ENCODE data around the gene FBN2.
"Not testable (repeated sequence)": the region's sequence is repeated elsewhere in the genome, so short reads cannot be mapped to it uniquely, and the experiment has no call there.

The FBN2 gene

DNA sequence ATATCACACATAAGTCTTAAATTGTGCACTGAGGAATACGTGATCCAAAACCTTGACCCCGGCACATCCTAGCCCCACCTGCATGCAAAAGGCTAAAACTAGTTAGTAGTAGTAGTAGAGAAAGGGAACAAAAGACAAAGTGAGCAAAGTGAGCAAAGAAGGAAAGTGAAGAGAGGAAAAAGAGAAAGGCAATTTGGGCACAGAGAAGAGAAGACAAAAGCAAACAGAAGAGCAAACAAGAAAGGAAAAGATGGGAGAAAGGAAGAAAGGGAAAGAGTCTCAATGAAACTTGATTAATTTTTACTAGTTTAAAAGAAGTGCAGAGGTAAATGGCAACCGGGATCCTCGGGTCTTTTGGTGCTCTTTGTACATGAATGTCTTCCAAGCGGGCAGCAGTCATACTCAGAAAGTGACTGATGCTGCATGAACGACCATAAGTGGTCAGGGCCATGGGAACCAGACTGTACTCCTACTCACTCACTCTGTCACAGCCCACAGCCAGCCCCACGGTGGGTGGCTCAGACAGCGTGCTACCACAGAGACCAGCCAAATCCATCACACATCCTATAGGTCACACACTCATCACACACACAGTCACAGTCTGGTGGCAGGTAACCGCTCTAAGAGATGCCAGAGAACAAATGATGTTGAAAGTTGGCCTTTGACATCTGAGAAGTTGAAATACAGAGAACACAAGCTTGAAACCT, 203.9 kb downstream of the FBN2 start:
- Histone ChIP-seq H3K27ac (ENCODE audit: low read length) (no peak overlapping the region), H3K36me3 (ENCODE audit: control insufficient read depth, insufficient read depth, low read length) (no peaks in the 10 kb centered on the region), H3K9me3 (ENCODE audit: control insufficient read depth, insufficient read depth, low read length) (no peaks in the 10 kb centered on the region), H3K4me1 (ENCODE audit: control insufficient read depth, insufficient read depth, low read length) (no peaks in the 10 kb centered on the region), H3K27me3 (ENCODE audit: control insufficient read depth, insufficient read depth, low read length) (no peaks in the 10 kb centered on the region), H3K4me3 (ENCODE audit: low read length) (no peak overlapping the region)
- DNase-seq (ENCODE audit: low read depth, low spot score) = no peak
- WGBS (ENCODE audit: insufficient coverage, insufficient read length) = no CpG with 5 or more reads among the region's 9 CpGs

DNA sequence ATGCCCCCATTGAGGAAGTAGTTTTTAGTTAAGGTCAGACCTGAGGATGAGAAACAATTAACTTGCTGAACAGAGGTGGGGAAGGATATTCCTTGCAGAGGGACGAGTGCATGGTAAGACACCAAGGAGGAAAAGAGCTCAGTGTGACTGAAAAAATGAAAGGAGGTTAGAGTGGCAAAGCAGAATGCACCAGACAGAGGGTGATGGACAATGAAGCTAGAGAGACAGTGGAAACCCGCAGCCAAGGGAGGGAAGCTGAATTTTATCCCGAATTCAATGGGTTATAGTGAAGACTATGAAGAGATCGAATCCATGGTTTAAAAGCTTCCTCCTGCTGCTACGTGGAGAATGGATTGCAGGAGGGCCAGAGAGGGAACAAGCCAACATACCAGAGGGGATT, 206.8 kb downstream of the FBN2 start:
- Histone ChIP-seq H3K9me3 (ENCODE audit: control insufficient read depth, insufficient read depth, low read length) (no peaks in the 10 kb centered on the region), H3K36me3 (ENCODE audit: control insufficient read depth, insufficient read depth, low read length) (no peaks in the 10 kb centered on the region), H3K4me3 (ENCODE audit: low read length) (no peak overlapping the region), H3K27me3 (ENCODE audit: control insufficient read depth, insufficient read depth, low read length) (no peaks in the 10 kb centered on the region), H3K4me1 (ENCODE audit: control insufficient read depth, insufficient read depth, low read length) (no peaks in the 10 kb centered on the region), H3K27ac (ENCODE audit: low read length) (no peak overlapping the region)
- WGBS (ENCODE audit: insufficient coverage, insufficient read length) = no CpG with 5 or more reads among the region's 5 CpGs
- DNase-seq (ENCODE audit: low read depth, low spot score) = no peak

DNA sequence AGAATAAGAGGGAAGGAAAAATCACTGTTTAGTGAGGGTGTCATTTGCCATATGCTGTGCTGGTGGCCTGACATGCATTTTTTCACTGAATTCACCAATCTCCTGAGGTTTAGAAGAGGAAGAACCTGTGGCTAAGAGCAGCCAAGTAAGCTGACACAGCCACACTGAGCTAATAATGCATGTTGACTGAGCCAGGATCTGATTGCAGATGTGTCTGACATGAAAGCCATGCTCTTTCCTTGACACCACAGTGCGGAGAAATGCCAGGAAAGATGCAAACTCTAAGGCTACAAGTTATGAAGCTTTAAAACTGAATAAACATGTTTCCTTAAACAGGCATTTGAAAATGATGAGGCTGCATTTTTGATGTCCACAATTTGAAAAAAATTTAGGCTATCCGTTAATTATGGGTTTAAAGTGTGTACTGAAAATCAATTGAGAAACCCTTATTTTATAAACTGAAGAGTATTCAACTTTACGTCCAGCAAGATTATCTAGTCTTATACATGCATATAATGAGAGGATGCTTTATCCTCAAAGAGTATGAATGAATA, 208.6 kb downstream of the FBN2 start:
- no CpG with 5 or more reads among the region's 3 CpGs for WGBS (ENCODE audit: insufficient coverage, insufficient read length)
- no peak for DNase-seq (ENCODE audit: low read depth, low spot score)
- no peaks in the 10 kb centered on the region for H3K4me1 ChIP-seq (ENCODE audit: control insufficient read depth, insufficient read depth, low read length)

DNA sequence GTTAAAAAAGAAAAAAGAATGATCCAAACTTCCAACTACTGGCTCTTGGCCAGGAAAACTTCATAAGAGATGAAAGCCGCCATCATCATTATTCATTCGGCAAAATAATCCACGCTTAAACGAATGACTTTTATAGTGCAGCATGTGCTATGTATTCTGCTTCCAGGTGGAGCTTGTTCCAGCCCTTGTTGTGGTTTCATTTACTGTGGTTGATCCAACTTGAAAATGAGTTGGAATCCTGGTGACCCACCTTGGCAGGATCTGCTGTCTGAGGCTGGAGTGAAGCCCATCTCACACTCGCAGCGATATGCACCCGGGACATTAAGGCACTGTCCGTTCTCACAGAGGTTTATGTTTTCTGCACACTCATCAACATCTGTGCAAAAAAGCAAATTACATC, 209.6 kb downstream of the FBN2 start:
- H3K27ac ChIP-seq (ENCODE audit: low read length) = no peak overlapping the region
- no peak for DNase-seq (ENCODE audit: low read depth, low spot score)
- H3K4me3 ChIP-seq (ENCODE audit: low read length) = no peak overlapping the region
- no peaks in the 10 kb centered on the region for H3K27me3 ChIP-seq (ENCODE audit: control insufficient read depth, insufficient read depth, low read length)
- H3K4me1 ChIP-seq (ENCODE audit: control insufficient read depth, insufficient read depth, low read length) = no peaks in the 10 kb centered on the region
- WGBS (ENCODE audit: insufficient coverage, insufficient read length) = no CpG with 5 or more reads among the region's 8 CpGs
- H3K36me3 ChIP-seq (ENCODE audit: control insufficient read depth, insufficient read depth, low read length) = no peaks in the 10 kb centered on the region
- H3K9me3 ChIP-seq (ENCODE audit: control insufficient read depth, insufficient read depth, low read length) = no peaks in the 10 kb centered on the region

More for the DNA sequence above, 208.6 kb downstream of the FBN2 start:
- H3K27me3 ChIP-seq (ENCODE audit: control insufficient read depth, insufficient read depth, low read length) = no peaks in the 10 kb centered on the region
- H3K4me3 ChIP-seq (ENCODE audit: low read length) = no peak overlapping the region
- H3K9me3 ChIP-seq (ENCODE audit: control insufficient read depth, insufficient read depth, low read length) = no peaks in the 10 kb centered on the region
- no peaks in the 10 kb centered on the region for H3K36me3 ChIP-seq (ENCODE audit: control insufficient read depth, insufficient read depth, low read length)
- H3K27ac ChIP-seq (ENCODE audit: low read length) = no peak overlapping the region

DNA sequence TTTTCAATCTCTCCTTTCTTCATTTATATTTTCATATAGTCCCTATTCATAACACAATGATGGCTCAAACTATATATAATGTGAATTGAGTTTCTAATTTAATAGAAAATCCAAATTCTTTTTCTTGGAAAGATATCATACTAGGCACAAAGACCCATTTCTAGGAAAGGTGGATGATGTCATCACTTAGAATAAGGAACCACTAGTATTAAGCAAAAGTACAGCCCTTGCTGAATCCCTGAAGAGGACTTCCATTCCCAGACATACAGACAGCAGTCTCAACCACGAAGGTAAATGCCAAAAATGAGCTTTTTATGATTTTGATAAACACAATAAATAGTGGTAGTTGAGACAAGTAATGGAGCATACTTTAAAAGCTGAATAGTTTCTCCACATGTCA, 210.0 kb downstream of the FBN2 start:
- no peak overlapping the region for H3K27ac ChIP-seq (ENCODE audit: low read length)

DNA sequence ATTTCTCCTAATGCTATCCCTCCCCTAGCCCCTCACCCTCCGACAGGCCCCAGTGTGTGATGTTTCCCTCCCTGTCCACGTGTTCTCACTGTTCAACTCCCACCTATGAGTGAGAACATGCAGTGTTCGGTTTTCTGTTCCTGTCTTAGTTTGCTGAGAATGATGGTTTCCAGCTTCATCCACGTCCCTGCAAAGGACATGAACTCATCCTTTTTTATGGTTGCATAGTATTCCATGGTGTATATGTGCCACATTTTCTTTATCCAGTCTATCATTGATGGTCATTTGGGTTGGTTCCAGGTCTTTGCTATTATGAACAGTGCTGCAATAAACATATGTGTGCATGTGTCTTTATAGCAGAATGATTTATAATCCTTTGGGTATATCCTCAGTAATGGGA, 216.6 kb downstream of the FBN2 start:
- not testable (repeated sequence) for H3K4me3 ChIP-seq (ENCODE audit: low read length); H3K4me1 ChIP-seq (ENCODE audit: control insufficient read depth, insufficient read depth, low read length); H3K27ac ChIP-seq (ENCODE audit: low read length); H3K9me3 ChIP-seq (ENCODE audit: control insufficient read depth, insufficient read depth, low read length); H3K36me3 ChIP-seq (ENCODE audit: control insufficient read depth, insufficient read depth, low read length); H3K27me3 ChIP-seq (ENCODE audit: control insufficient read depth, insufficient read depth, low read length); DNase-seq (ENCODE audit: low read depth, low spot score)
- WGBS (ENCODE audit: insufficient coverage, insufficient read length) = no CpG with 5 or more reads among the region's 4 CpGs

More for the DNA sequence above, 210.0 kb downstream of the FBN2 start:
- no peak for DNase-seq (ENCODE audit: low read depth, low spot score)
- H3K9me3 ChIP-seq (ENCODE audit: control insufficient read depth, insufficient read depth, low read length) = no peaks in the 10 kb centered on the region
- H3K36me3 ChIP-seq (ENCODE audit: control insufficient read depth, insufficient read depth, low read length) = no peaks in the 10 kb centered on the region
- no CpG with 5 or more reads among the region's 1 CpG for WGBS (ENCODE audit: insufficient coverage, insufficient read length)
- H3K4me3 ChIP-seq (ENCODE audit: low read length) = no peak overlapping the region
- no peaks in the 10 kb centered on the region for H3K4me1 ChIP-seq (ENCODE audit: control insufficient read depth, insufficient read depth, low read length)
- H3K27me3 ChIP-seq (ENCODE audit: control insufficient read depth, insufficient read depth, low read length) = no peaks in the 10 kb centered on the region

DNA sequence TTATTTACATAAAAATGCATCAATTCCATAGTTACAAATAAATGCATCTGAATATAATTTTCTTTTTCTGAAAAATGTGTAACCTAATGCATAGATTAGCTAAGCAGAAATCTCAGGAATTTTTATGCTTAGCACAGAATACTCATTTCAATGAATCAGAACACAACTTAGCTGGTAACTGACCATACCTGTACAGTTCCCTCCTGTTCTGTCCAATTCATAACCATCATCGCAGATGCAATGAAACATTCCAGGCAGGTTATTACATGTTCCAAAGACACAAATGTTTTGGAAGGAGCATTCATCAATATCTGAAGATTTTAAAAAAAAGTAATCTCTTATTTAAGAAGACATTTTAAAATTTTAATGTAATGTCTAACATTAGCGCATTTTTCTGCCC, 219.4 kb downstream of the FBN2 start:
- WGBS (ENCODE audit: insufficient coverage, insufficient read length) = no CpG with 5 or more reads among the region's 2 CpGs
- Histone ChIP-seq H3K27ac (ENCODE audit: low read length) (no peak overlapping the region), H3K27me3 (ENCODE audit: control insufficient read depth, insufficient read depth, low read length) (no peaks in the 10 kb centered on the region), H3K9me3 (ENCODE audit: control insufficient read depth, insufficient read depth, low read length) (no peaks in the 10 kb centered on the region), H3K4me1 (ENCODE audit: control insufficient read depth, insufficient read depth, low read length) (no peaks in the 10 kb centered on the region), H3K36me3 (ENCODE audit: control insufficient read depth, insufficient read depth, low read length) (no peaks in the 10 kb centered on the region), H3K4me3 (ENCODE audit: low read length) (no peak overlapping the region)
- no peak for DNase-seq (ENCODE audit: low read depth, low spot score)

DNA sequence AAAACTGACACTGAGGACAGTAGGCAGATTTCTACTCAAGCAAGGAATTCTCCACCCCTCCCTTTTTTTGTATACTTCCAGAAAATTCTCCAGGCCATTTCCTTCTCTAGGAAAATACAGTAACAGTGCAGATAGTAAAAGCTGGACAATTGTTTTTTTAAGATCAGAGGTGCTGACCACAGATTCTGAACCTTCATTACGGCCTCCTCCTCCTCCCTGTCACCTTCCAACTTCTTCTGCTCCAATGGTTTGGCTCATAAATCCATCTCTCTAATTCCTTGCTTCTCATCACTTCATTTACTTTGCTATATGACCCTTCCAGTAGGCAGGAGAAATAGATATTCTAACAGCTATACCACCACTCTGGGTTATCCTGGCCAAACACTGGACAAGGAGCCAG, 220.6 kb downstream of the FBN2 start:
- Histone ChIP-seq H3K4me1 (ENCODE audit: control insufficient read depth, insufficient read depth, low read length) (no peaks in the 10 kb centered on the region), H3K27ac (ENCODE audit: low read length) (no peak overlapping the region), H3K36me3 (ENCODE audit: control insufficient read depth, insufficient read depth, low read length) (no peaks in the 10 kb centered on the region), H3K27me3 (ENCODE audit: control insufficient read depth, insufficient read depth, low read length) (no peaks in the 10 kb centered on the region), H3K4me3 (ENCODE audit: low read length) (no peak overlapping the region), H3K9me3 (ENCODE audit: control insufficient read depth, insufficient read depth, low read length) (no peaks in the 10 kb centered on the region)
- no CpG with 5 or more reads among the region's 1 CpG for WGBS (ENCODE audit: insufficient coverage, insufficient read length)
- DNase-seq (ENCODE audit: low read depth, low spot score) = no peak

DNA sequence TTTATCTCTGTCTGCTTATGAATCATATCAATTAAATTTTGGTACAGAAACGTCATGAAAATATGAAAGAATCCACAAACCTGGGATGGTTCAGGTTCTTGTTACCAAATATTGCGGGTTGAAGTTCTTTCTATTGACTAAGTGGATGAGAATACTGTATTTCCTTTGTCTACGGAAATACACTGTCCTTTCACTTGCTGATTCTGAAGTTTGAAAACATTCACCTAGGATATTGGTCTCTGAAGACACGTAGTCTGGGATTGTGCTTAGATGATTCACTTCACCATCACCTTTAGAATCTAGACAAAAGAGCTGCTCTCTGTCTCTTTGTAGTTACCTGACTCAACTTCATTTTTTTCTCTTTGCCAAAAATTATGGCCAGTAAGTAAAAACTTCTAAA, 222.4 kb downstream of the FBN2 start:
- no peak overlapping the region for H3K27ac ChIP-seq (ENCODE audit: low read length)
- no CpG with 5 or more reads among the region's 4 CpGs for WGBS (ENCODE audit: insufficient coverage, insufficient read length)
- no peaks in the 10 kb centered on the region for H3K9me3 ChIP-seq (ENCODE audit: control insufficient read depth, insufficient read depth, low read length)
- H3K4me3 ChIP-seq (ENCODE audit: low read length) = no peak overlapping the region
- no peaks in the 10 kb centered on the region for H3K36me3 ChIP-seq (ENCODE audit: control insufficient read depth, insufficient read depth, low read length)
- no peaks in the 10 kb centered on the region for H3K4me1 ChIP-seq (ENCODE audit: control insufficient read depth, insufficient read depth, low read length)
- no peaks in the 10 kb centered on the region for H3K27me3 ChIP-seq (ENCODE audit: control insufficient read depth, insufficient read depth, low read length)
- DNase-seq (ENCODE audit: low read depth, low spot score) = no peak

DNA sequence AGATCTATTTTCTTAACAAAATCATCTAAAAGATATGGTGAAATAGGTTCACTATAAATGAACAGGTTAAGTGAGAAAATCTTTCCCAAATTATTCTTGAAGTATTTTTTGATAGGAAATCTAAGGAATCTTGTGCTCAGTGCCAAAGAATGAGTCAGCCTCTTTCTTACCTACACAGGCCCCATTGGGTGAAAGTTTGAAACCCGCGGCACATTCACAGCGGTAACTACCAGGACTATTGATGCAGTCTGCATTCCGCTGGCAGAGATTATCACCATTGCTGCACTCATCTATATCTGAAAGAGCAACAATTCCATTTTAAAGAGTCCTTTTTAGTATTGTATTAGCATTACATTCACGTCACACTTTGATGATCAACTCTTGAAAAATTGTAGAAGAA, 232.7 kb downstream of the FBN2 start:
- no peak overlapping the region for H3K27ac ChIP-seq (ENCODE audit: low read length)
- DNase-seq (ENCODE audit: low read depth, low spot score) = no peak
- H3K9me3 ChIP-seq (ENCODE audit: control insufficient read depth, insufficient read depth, low read length) = no peaks in the 10 kb centered on the region
- no CpG with 5 or more reads among the region's 5 CpGs for WGBS (ENCODE audit: insufficient coverage, insufficient read length)
- no peaks in the 10 kb centered on the region for H3K4me1 ChIP-seq (ENCODE audit: control insufficient read depth, insufficient read depth, low read length)
- H3K4me3 ChIP-seq (ENCODE audit: low read length) = no peak overlapping the region
- H3K27me3 ChIP-seq (ENCODE audit: control insufficient read depth, insufficient read depth, low read length) = no peaks in the 10 kb centered on the region
- no peaks in the 10 kb centered on the region for H3K36me3 ChIP-seq (ENCODE audit: control insufficient read depth, insufficient read depth, low read length)

DNA sequence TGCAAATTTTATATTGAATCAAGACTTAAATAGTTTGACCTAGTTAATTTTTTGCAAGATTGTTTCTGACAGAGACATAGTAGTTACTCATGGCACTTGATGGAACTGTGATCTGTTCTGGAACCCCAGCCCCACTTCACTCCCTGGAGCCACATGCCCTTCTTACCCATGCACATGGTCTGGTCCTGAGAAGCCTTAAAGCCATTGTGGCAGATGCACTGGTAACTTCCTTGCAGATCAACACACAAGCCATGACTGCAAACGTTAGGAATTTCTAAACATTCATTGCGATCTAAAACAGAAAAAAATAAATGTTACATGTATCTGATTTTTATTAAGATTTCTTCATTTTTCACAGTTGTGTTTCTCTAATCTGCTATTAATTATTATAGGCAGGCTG, 233.3 kb downstream of the FBN2 start:
- Histone ChIP-seq H3K4me3 (ENCODE audit: low read length) (no peak overlapping the region), H3K36me3 (ENCODE audit: control insufficient read depth, insufficient read depth, low read length) (no peaks in the 10 kb centered on the region), H3K4me1 (ENCODE audit: control insufficient read depth, insufficient read depth, low read length) (no peaks in the 10 kb centered on the region), H3K9me3 (ENCODE audit: control insufficient read depth, insufficient read depth, low read length) (no peaks in the 10 kb centered on the region), H3K27ac (ENCODE audit: low read length) (no peak overlapping the region), H3K27me3 (ENCODE audit: control insufficient read depth, insufficient read depth, low read length) (no peaks in the 10 kb centered on the region)
- no peak for DNase-seq (ENCODE audit: low read depth, low spot score)
- WGBS (ENCODE audit: insufficient coverage, insufficient read length) = no CpG with 5 or more reads among the region's 2 CpGs

Data from iPS DF 6.9 (cell line).